HG02973 (cell line): ENCODE data around the gene RSAD2.
"Not testable (repeated sequence)": the region's sequence is repeated elsewhere in the genome, so short reads cannot be mapped to it uniquely, and the experiment has no call there.

Experiments
- ATAC-seq: cut with Tn5 transposase; IDR thresholded peaks from one replicate; pipeline ENCODE4 v1.9.1; 2021; ENCODE audit warnings: moderate library complexity; ENCODE audit not compliant: unreplicated experiment

Gene RSAD2

GRCh38 chr2:6923319-6923718 is 45.7 kb downstream of the RSAD2 start:
- no peak for ATAC-seq

DNA sequence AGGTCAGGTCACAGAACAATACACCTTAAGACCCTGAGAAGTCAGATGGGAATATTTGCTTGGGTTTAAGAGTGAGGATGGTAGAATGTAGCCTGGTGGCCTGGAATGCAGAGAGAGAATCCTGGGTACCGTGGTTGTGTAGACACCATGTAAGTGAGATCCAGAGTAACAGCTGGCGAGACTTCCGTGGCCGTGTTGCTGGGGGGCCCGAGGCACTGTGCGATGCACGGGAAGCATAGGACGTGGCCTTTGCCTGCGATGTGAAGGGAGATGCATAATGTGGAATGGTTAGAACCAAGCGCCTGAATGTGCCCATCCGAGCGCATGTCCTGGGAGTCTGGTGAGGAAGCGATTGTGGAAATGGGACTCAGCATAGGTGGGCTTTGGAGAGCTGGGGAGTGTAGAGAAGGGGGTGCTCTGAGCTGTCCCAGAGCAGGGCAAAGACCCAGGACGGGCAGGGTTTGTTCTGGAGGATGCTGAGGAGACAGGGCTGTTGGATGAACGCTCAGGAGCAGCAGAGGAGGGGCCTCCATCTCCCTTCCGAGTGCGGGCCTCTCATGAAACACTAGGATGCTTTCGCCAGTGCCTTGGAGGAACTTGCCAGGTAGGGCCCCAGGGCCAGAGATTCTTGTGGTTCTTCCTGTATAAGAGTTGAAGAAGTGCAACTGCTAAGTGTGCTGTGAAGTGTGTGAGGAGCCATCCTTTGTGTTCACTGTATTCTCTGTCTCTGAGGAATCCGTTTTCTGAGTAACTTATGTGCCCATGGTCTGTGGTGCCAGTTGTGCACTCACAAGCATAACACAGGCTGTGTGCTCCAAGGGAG is 46.7 kb downstream of the RSAD2 start:
- ATAC-seq = no peak

DNA sequence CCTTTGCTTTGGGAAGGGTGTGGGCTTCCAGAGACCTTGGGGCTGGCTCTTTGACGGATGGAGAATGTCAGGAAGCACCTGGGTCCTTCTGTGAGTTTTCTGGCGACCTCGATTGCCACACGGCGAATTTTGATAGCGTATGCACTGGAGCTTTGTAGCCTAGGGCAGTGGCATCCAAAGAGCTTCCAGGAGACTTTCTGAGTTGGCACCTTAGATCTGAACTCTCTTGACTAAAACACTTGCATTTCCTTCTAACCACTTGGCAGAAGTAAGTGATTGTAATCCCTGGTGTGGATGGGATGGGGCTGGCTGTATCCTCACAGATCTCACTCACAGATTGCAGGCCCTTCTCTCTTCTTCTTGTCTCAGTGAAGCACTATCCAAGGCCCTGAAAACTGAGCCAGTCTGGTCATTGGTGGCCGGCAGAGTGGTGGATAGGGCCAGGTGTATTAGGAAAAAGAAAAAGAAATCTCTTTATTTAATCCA is 47.4 kb downstream of the RSAD2 start:
- ATAC-seq = no peak

DNA sequence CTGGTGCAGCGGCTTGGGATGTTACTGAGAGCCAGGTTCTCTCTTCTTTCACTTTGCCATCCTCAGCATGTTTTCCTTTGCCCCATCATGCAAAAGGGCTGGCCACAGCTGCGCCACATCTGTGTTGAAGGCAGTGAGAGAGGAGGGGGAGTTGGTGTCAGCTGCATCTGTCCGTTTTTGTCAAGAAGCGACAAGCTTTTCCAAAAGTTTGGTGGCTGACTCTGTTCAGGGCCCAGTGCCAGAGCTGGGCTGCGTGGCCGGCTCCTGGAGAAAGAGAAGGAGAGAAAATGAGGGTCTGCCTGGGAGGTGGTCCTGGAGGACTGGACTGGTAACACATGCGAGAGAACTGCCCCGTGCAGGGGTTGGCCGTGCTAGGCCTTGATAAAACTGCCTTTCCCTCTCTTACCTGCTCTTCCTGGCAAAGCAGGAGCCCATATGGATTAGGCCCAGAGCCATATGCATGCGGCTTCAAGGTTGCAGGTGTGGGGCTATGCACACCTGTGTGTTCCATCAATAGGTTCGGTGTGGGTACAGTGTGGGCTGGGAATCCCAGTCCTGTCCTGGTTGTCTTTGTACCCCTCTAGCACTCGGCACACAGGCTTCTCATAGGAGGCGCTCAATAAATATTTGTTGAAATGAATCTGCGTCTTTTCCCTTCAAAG is 48.6 kb downstream of the RSAD2 start:
- no peak for ATAC-seq

- ATAC-seq = no peak
Measured at GRCh38 chr2:6927186-6927585, 49.6 kb downstream of the RSAD2 start.

DNA sequence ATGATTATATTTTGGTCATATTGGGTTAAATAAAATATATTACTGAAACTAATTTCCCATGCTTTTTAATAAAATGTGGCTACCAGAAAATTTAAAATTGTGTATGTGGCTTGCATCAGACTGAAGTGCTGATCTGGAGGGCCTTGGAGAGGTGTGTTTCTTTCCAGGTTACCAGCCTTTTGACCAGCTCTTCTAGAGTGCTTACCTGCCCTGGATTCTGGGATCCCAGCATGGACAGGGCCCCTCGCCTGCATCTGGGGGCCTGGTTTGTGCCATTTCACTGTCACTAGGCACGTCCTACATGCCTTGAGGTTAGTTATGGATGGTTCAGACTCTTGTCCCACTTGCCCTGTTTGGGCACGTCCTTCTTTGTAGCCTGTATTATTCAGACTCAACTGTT is 50.2 kb downstream of the RSAD2 start:
- no peak for ATAC-seq

GRCh38 chr2:6928452-6928851 is 50.9 kb downstream of the RSAD2 start:
- no peak for ATAC-seq

DNA sequence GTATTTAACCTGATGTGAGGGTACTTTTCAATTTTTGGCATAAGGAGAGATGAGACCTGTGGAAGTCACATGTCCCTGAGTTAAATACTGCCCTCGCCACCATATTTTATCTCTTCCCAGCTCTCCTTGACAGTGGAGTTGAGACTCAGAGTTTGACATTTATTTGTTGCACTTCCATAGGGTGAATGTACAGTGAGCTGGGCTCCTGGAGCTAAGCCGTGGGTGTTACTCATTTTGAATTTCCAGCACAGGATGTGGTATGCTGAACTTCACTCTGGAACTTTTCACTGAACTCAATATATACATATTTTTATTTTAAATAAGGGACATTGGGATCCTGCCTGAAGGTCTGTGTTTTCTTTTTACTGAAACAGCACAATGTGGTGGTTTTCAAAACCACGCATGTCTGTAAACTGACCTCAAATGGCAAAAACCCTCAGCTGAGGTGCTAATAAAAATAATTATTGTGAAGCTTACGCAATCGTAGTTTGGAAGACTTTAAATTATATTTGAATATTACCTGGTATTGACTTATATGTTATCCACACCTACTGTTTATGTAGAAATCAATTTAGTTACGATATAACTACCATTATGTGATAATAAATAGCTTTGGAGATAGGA is 51.7 kb downstream of the RSAD2 start:
- ATAC-seq = no peak

DNA sequence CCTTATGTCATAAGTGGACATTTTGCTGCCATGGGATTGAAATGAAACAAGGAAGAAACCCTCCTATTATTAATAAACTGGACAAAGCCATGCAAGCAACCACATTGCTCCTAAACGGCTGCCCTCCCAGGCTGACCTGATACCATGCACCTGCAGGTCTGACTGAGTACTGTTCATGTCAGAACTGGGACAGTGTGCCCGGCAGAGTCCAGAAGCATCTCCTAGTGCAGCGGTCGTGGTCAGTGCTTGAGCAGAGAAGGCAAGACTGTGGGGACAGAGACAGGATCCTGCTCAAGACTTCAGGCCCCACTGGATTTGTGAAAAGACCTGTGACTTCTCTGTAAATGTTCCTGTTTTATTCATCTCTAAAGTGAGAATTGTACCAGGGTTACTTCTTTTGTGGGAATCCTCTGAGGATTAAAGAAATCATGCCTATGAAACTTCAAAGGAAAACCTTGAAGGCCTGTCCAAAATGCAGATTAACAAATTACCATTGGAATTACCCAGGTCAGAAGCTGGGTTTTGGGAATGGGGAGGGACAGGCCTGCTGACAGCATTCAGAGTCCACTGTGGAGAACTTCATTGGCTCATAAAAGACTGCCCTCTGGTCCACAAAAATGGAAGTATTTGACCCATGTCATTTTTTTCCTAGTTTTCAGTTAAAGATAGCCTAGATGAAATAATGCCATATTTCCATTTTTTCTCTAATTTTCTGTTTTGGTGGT is 53.5 kb downstream of the RSAD2 start:
- no peak for ATAC-seq

DNA sequence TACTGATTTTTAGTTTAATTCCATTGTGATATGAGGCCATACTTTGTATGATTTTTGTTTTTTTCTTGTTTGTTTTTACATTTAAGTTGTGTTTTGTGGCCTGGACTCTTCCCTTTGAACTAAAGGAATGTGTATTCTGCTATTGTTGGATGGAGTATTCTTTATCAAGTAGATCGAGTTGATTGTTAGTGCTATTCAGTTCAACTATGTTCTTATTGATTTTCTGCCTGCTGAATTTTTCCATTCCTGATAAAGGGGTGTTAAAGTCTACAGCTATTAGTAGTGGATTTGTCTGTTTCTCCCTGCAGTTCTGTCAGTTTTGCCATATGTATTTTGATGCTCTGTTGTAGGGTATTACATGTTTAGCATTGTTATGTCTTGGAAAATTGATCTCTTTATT is 54.2 kb downstream of the RSAD2 start:
- ATAC-seq = no peak

- no peak for ATAC-seq
Measured at GRCh38 chr2:6932206-6932605, 54.6 kb downstream of the RSAD2 start.

DNA sequence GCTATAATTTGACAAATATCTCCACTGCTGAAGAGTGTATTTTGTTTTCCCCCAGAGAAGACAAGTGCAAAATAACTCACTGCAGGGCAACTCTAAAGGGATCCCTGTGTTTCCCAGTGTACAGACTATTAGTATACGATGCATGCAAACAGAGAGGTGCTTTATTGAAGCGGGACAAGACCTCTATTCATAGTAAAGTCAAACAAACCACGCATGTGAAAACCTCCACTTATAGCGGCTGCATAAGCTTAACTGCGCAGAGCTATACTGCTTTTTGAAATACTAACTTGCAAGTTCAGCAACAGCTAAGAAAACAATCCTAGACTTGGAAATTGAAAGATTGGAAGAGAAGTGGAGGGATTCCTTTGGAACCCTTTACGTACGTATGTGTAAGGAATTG is 55.3 kb downstream of the RSAD2 start:
- ATAC-seq = no peak

DNA sequence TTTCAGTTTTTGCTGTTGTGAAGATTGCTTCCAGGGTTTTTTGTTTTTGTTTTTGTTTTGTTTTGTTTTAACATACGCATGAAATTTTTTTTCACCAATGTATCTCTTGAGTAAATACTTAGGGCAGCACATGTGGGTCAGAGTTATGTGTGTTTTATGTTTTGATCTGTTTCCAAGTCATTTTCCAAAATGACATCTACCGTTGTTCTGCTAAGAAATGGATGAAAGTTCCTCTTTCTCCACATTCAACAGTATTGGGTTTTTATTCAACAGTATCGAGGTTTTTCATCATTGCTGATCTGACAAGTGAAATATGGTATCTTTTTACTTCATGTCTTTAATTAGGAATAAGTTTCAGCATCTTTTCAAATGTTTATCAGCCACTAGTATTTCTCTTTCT is 56.3 kb downstream of the RSAD2 start:
- no peak for ATAC-seq

DNA sequence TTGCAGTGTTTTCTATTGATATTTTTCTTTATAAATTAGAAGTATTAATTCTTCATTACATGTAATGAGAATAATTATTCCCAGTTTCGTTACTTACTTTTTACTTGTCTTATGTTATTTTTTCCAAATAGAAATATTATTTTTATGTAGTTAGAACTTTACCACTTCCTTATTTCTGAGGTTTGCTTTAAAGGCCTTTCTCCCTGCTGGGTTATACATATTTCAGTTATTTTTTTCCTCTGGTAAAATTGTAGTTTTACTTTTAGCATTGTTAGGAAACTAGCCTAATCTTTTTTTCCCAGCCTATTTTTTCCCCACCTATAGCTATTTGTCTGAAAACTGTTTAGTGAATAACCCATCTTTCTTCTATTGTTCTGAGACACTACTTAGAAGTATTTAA is 56.8 kb downstream of the RSAD2 start:
- ATAC-seq = no peak

DNA sequence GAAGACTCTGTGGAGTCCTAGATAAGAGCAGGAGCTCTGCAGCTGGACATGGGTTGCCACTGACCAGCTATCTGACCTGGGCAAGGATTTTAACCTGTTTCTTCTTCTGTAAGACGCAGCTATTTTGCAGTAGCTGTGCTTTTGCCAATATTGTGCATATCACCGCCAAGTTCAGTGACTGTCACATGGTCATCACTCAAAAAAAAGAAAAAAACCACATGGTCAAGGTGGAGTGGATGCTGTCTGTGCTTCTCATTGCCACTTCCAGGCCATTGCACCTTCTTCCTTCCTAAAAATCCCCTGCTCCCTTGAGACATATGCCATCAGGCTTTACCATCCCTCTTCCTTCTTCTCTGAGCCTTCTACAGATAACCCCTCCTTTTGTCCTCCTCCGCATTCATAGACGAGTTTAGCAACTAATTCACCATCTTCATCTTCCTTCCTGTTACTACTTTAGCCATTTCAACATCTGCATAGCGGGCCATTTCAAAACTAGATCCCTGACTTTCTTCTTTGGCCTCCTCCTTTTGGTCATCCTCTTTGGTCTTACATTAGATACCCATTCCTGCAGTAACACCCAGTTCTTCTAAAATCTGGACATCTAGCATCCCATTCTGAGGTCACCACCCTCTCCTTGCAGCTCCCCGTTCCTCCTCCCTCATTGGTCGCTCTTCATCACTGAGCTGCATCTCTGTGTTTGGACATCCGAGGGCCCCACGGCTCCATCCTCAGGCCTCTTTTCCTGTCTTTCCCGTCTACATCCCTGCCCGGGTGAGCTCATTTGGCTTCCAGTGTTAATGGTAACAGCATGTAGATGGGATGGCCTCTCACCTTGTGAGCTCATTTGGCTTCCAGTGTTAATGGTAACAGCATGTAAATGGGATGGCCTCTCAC is 57.4 kb downstream of the RSAD2 start:
- ATAC-seq = no peak

- ATAC-seq = not testable (repeated sequence)
Measured at GRCh38 chr2:6935652-6936020, 58.1 kb downstream of the RSAD2 start.

- ATAC-seq = no peak
Measured at GRCh38 chr2:6937157-6937556, 59.6 kb downstream of the RSAD2 start.

DNA sequence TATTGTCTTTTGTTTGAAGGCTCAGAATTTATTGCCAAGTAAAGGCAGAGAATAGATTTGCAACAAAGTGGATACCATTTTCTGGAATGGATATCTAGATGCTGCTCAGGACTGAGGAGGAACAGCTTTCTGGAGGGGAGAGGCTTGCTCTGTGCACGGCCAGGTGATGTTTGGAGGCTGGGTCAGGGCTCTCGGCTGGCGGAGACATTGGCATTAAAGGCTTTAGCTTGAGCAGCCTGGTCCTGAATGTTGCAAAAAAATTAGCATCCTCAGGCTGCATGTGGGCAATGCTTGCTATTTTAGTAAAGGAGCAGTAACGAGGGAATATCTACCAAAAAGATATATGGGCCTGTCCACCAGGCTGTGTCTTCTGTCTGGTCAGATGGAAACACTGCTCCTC is 60.0 kb downstream of the RSAD2 start:
- ATAC-seq = no peak

GRCh38 chr2:6939071-6939470 is 61.5 kb downstream of the RSAD2 start:
- ATAC-seq = no peak

GRCh38 chr2:6940820-6941219 is 63.2 kb downstream of the RSAD2 start:
- ATAC-seq = no peak
